Thyroid gland (tissue), 4 donors: ENCODE data around the gene FBLL1.

ENCODE experiments used
- POLR2A ChIP-seq, 2 donors: fragments of 450-650 bp; IDR thresholded peaks; one replicate each; pipeline ENCODE4 v1.6.1; 2017; ENCODE audit warnings: antibody characterized with exemption in 2 of 2, mild to moderate bottlenecking in 2 of 2, moderate library complexity in 1 of 2
- TF ChIP-seq, protein P1 (sequence below), 6 experiments: fragments of 200-600 bp in 3 of 6; fragments of 450-650 bp in 3 of 6; sonication (generic) in 3 of 6; IDR thresholded peaks; one replicate each; pipeline ENCODE4 v1.5.1; 2016 to 2019; ENCODE audit warnings: antibody characterized with exemption in 6 of 6, mild to moderate bottlenecking in 2 of 6, inconsistent platforms in 1 of 6, moderate library complexity in 1 of 6

DNA sequence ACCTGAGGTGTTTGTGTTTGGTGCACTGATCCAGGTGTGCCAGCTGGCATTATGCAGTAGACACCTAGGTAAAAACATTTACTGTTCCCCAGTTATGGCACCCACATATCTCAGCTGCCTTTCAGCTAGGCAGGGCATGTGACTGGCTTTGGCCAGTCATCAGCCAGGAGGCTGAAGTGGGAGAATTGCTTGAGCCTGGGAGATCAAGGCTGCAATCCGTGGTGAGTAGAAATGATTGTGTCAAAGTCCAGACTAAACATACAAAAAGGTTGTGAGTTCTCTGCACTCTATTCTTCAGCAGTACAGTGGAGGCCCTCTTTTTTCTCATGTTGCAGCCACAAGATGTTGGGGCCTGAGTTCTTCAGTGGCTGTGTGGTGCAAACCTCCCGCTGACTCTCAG lies 3.2 kb upstream of the FBLL1 start:
- TF ChIP-seq, protein P1, sequence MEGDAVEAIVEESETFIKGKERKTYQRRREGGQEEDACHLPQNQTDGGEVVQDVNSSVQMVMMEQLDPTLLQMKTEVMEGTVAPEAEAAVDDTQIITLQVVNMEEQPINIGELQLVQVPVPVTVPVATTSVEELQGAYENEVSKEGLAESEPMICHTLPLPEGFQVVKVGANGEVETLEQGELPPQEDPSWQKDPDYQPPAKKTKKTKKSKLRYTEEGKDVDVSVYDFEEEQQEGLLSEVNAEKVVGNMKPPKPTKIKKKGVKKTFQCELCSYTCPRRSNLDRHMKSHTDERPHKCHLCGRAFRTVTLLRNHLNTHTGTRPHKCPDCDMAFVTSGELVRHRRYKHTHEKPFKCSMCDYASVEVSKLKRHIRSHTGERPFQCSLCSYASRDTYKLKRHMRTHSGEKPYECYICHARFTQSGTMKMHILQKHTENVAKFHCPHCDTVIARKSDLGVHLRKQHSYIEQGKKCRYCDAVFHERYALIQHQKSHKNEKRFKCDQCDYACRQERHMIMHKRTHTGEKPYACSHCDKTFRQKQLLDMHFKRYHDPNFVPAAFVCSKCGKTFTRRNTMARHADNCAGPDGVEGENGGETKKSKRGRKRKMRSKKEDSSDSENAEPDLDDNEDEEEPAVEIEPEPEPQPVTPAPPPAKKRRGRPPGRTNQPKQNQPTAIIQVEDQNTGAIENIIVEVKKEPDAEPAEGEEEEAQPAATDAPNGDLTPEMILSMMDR (IDR thresholded peaks at IDR 0.05): no peak
- TF ChIP-seq POLR2A (IDR thresholded peaks at IDR 0.05): no peak
